ENCODE measurements around the gene CRHR2.
"Not testable (repeated sequence)": the region's sequence is repeated elsewhere in the genome, so short reads cannot be mapped to it uniquely, and the experiment has no call there.

CRHR2 gene

GRCh38 chr7:30682212-30683083 is at the start of gene CRHR2:
TSS of gene CRHR2 (minus strand) at chr7:30682456. CDS start at chr7:30682280, 176 bp downstream.
- DNase-seq, result peak; percentile 75

- DNase-seq, result no peak
Observed at GRCh38 chr7:30731581-30731980, 49.3 kb upstream of the CRHR2 start.

- no peak for DNase-seq
Observed at GRCh38 chr7:30730996-30731395, 48.7 kb upstream of the CRHR2 start.

GRCh38 chr7:30730097-30730496 is 47.8 kb upstream of the CRHR2 start:
- DNase-seq, result no peak

GRCh38 chr7:30729642-30730041 is 47.4 kb upstream of the CRHR2 start:
- DNase-seq, result no peak

- no peak for DNase-seq
Observed at GRCh38 chr7:30728591-30729100, 46.4 kb upstream of the CRHR2 start.

- DNase-seq, result peak; percentile 72
Observed at GRCh38 chr7:30727061-30727945, 45.0 kb upstream of the CRHR2 start.

GRCh38 chr7:30726296-30727006 is 44.2 kb upstream of the CRHR2 start:
- peak; percentile 64 for DNase-seq

GRCh38 chr7:30723776-30724175 is 41.5 kb upstream of the CRHR2 start:
- DNase-seq, result no peak

GRCh38 chr7:30722671-30723070 is 40.4 kb upstream of the CRHR2 start:
- no peak for DNase-seq

- DNase-seq, result no peak
Observed at GRCh38 chr7:30722187-30722586, 39.9 kb upstream of the CRHR2 start.

- DNase-seq, result no peak
Observed at GRCh38 chr7:30721211-30721610, 39.0 kb upstream of the CRHR2 start.

- DNase-seq, result not testable (repeated sequence)
Observed at GRCh38 chr7:30719434-30719833, 37.2 kb upstream of the CRHR2 start.

GRCh38 chr7:30717181-30717580 is 34.9 kb upstream of the CRHR2 start:
- DNase-seq, result no peak

GRCh38 chr7:30714129-30714528 is 31.9 kb upstream of the CRHR2 start:
- no peak for DNase-seq

- no peak for DNase-seq
Observed at GRCh38 chr7:30713392-30713791, 31.1 kb upstream of the CRHR2 start.

- DNase-seq, result no peak
Observed at GRCh38 chr7:30710669-30711068, 28.4 kb upstream of the CRHR2 start.

- no peak for DNase-seq
Observed at GRCh38 chr7:30709549-30709948, 27.3 kb upstream of the CRHR2 start.

GRCh38 chr7:30708983-30709382 is 26.7 kb upstream of the CRHR2 start:
- no peak for DNase-seq

GRCh38 chr7:30708412-30708811 is 26.2 kb upstream of the CRHR2 start:
- DNase-seq, result no peak

GRCh38 chr7:30707391-30708357 is 25.4 kb upstream of the CRHR2 start:
- DNase-seq, result no peak

- no peak for DNase-seq
Observed at GRCh38 chr7:30706908-30707307, 24.7 kb upstream of the CRHR2 start.

Measured in activated CD8-positive, alpha-beta memory T cell treated with anti-CD3 and anti-CD28 coated beads for 24 hours (primary cell).